Liver (tissue), 9 donors: ENCODE results near the gene ALKAL2. TPM values are rescaled to one million over a fixed set of nuclear protein-coding genes. Genes with fewer than 3 reads are reported as not detected.

Experiments used
- DNase-seq: peaks from one replicate; pipeline ENCODE4 v3.0.0-alpha.2; 2017; ENCODE audit warnings: low spot score
- H3K27ac ChIP-seq, 2 donors: one replicate each; pipeline ENCODE4 v1.7.0; 2013; ENCODE audit warnings: inconsistent platforms in 2 of 2, low read length in 2 of 2, control low read depth in 1 of 2, low read depth in 1 of 2, mild to moderate bottlenecking in 1 of 2
- H3K27me3 ChIP-seq, 4 donors: one replicate each; pipeline versions ENCODE4 v1.6.1 to v1.7.0; 2013; ENCODE audit warnings: low read length in 3 of 4, inconsistent platforms in 1 of 4, mild to moderate bottlenecking in 1 of 4, moderate library complexity in 1 of 4; ENCODE audit not compliant: control insufficient read depth in 4 of 4, insufficient read depth in 4 of 4
- H3K36me3 ChIP-seq, 4 donors: one replicate each; pipeline versions ENCODE4 v1.6.1 to v1.7.0; 2013; ENCODE audit warnings: low read length in 3 of 4, mild to moderate bottlenecking in 3 of 4, low read depth in 1 of 4, moderate library complexity in 1 of 4; ENCODE audit not compliant: control insufficient read depth in 4 of 4, insufficient read depth in 3 of 4
- H3K4me1 ChIP-seq, 4 donors: one replicate each; pipeline versions ENCODE4 v1.6.1 to v1.7.0; 2013; ENCODE audit warnings: low read length in 3 of 4, mild to moderate bottlenecking in 3 of 4, moderate library complexity in 1 of 4; ENCODE audit not compliant: control insufficient read depth in 4 of 4, insufficient read depth in 4 of 4
- H3K4me3 ChIP-seq, 3 donors: one replicate each; pipeline versions ENCODE4 v1.6.1 to v1.7.0; 2013; ENCODE audit warnings: low read length in 3 of 3, control low read depth in 1 of 3, low read depth in 1 of 3, mild to moderate bottlenecking in 1 of 3
- H3K9ac ChIP-seq, 2 donors: one replicate each; pipeline ENCODE4 v1.7.0; 2013; ENCODE audit warnings: low read length in 2 of 2, mild to moderate bottlenecking in 2 of 2, moderate library complexity in 2 of 2, control low read depth in 1 of 2, low read depth in 1 of 2
- H3K9me3 ChIP-seq, 4 donors: one replicate each; pipeline versions ENCODE4 v1.6.1 to v1.7.0; 2013; ENCODE audit warnings: low read length in 3 of 4; ENCODE audit not compliant: control insufficient read depth in 4 of 4
- ATF3 ChIP-seq: IDR thresholded peaks from 2 replicates; pipeline ENCODE4 v1.6.1; 2016; ENCODE audit warnings: antibody characterized with exemption
- CTCF ChIP-seq: fragments of 150-350 bp; IDR thresholded peaks from 2 replicates; pipeline ENCODE4 v1.5.1; 2017; ENCODE audit warnings: improper control_type of control experiment, low read depth, low read length; ENCODE audit not compliant: missing input control
- EGR1 ChIP-seq, 2 donors: IDR thresholded peaks; 2 replicates each; pipeline ENCODE4 v1.6.1; 2016 to 2018; ENCODE audit warnings: antibody characterized with exemption in 2 of 2, low read depth in 2 of 2
- FOXA1 ChIP-seq: IDR thresholded peaks from 2 replicates; pipeline ENCODE4 v1.6.1; 2016; ENCODE audit warnings: antibody characterized with exemption
- FOXA2 ChIP-seq: IDR thresholded peaks from 2 replicates; pipeline ENCODE4 v1.6.1; 2016; ENCODE audit warnings: antibody characterized with exemption
- GABPA ChIP-seq, 2 donors: IDR thresholded peaks in 1 of 2; conservative IDR thresholded peaks in 1 of 2; 2 replicates each; pipeline ENCODE4 v1.6.1; 2016; ENCODE audit warnings: antibody characterized with exemption in 2 of 2, mild to moderate bottlenecking in 1 of 2, moderate library complexity in 1 of 2
- HNF4A ChIP-seq, 2 donors: conservative IDR thresholded peaks; 2 replicates each; pipeline ENCODE4 v1.6.1; 2016; ENCODE audit warnings: antibody characterized with exemption in 2 of 2, mild to moderate bottlenecking in 2 of 2
- HNF4G ChIP-seq: IDR thresholded peaks from 2 replicates; pipeline ENCODE4 v1.6.1; 2016; ENCODE audit warnings: antibody characterized with exemption
- JUND ChIP-seq, 2 donors: IDR thresholded peaks; 2 replicates each; pipeline ENCODE4 v1.6.1; 2016; ENCODE audit warnings: antibody characterized with exemption in 2 of 2
- MAX ChIP-seq: IDR thresholded peaks from 2 replicates; pipeline ENCODE4 v1.6.1; 2016; ENCODE audit warnings: antibody characterized with exemption
- NR2F2 ChIP-seq: IDR thresholded peaks from 2 replicates; pipeline ENCODE4 v1.6.1; 2016; ENCODE audit warnings: antibody characterized with exemption
- RAD21 ChIP-seq, 2 donors: IDR thresholded peaks; 2 replicates each; pipeline ENCODE4 v1.6.1; 2016; ENCODE audit warnings: antibody characterized with exemption in 2 of 2, mild to moderate bottlenecking in 2 of 2
- REST ChIP-seq: IDR thresholded peaks from 2 replicates; pipeline ENCODE4 v1.6.1; 2016; ENCODE audit warnings: antibody characterized with exemption, mild to moderate bottlenecking
- RXRA ChIP-seq, 2 donors: IDR thresholded peaks; 2 replicates each; pipeline ENCODE4 v1.6.1; 2017 to 2018; ENCODE audit warnings: antibody characterized with exemption in 2 of 2, mild to moderate bottlenecking in 1 of 2
- SP1 ChIP-seq: IDR thresholded peaks from 2 replicates; pipeline ENCODE4 v1.6.1; 2018; ENCODE audit warnings: antibody characterized with exemption, mild to moderate bottlenecking
- TAF1 ChIP-seq: conservative IDR thresholded peaks from 2 replicates; pipeline ENCODE4 v1.6.1; 2016; ENCODE audit warnings: antibody characterized with exemption, mild to moderate bottlenecking
- YY1 ChIP-seq: IDR thresholded peaks from 2 replicates; pipeline ENCODE4 v1.6.1; 2016; ENCODE audit warnings: antibody characterized with exemption, mild to moderate bottlenecking
- ZBTB33 ChIP-seq: IDR thresholded peaks from 2 replicates; pipeline ENCODE4 v1.6.1; 2016; ENCODE audit warnings: antibody characterized with exemption
- WGBS: extraction: QIAGEN DNeasy Blood & Tissue Kit; methylation state at CpG from one replicate; pipeline ENCODE4 v1.1.7; 2013; 5-methylcytosine and 5-hydroxymethylcytosine counted together
- polyA plus RNA-seq, 2 donors: library from polyadenylated mRNA; stranded (reverse) in 1 of 2; unstranded in 1 of 2; fragments of 200-250 nt in 1 of 2; fragments of >200 nt in 1 of 2; fragmentation: Nextera tagmentation in 1 of 2; extraction: Ambion mirVana in 1 of 2; gene quantifications; one replicate each; pipeline versions ENCODE4 v1.2.1 to v1.2.3, GENCODE V29; 2013 to 2015
- total RNA-seq, 2 donors: library from RNA; depleted of rRNA; stranded (reverse); fragments of >200 nt; gene quantifications; one replicate each; pipeline ENCODE4 v1.2.3, GENCODE V29; 2014
- donor health status: healthy.
- donor health status: healthy.
- donor health status: healthy.
- donor health status: healthy.
- donor health status: healthy.

ALKAL2 gene
- total and polyA plus RNA-seq, 4 donors: 1.6 to 3.1 (median 1.9) TPM; not detected in 1

- Histone ChIP-seq H3K9me3 (no peaks in the 10 kb centered on the region), H3K36me3 (peaks cover 0 to 3% (median under 1%) of the 10 kb centered on the region in 4 donors), H3K27ac (no peak overlapping the region), H3K4me3 (no peak overlapping the region), H3K27me3 (no peaks in the 10 kb centered on the region), H3K9ac (no peak overlapping the region), H3K4me1 (no peaks in the 10 kb centered on the region)
- no peak for DNase-seq
- 94% methylated on average over 15 of the region's 15 CpGs for WGBS
- TF ChIP-seq REST: no peak
- TF ChIP-seq SP1: no peak
- no peak for TF ChIP-seq NR2F2
- TF ChIP-seq FOXA2: no peak
- no peak for TF ChIP-seq CTCF
- no peak for TF ChIP-seq TAF1
- TF ChIP-seq MAX: no peak
- no peak for TF ChIP-seq EGR1 (IDR thresholded peaks at IDR 0.05; ENCODE audit: low read depth in 2 of 2)
- TF ChIP-seq HNF4G: no peak
- TF ChIP-seq GABPA (IDR thresholded peaks at IDR 0.05 in 1 of 2, conservative IDR thresholded peaks at IDR 0.05 in 1 of 2): no peak
- no peak for TF ChIP-seq RAD21 (IDR thresholded peaks at IDR 0.05)
- no peak for TF ChIP-seq FOXA1
- TF ChIP-seq HNF4A (conservative IDR thresholded peaks at IDR 0.05): no peak
- no peak for TF ChIP-seq ZBTB33
- TF ChIP-seq YY1: no peak
- TF ChIP-seq JUND (IDR thresholded peaks at IDR 0.05): no peak
- TF ChIP-seq RXRA (IDR thresholded peaks at IDR 0.05): no peak
- TF ChIP-seq ATF3: no peak
Observed at GRCh38 chr2:249538-250042, 38.3 kb downstream of the ALKAL2 start.
